Brain microvascular endothelial cell (primary cell): ENCODE measurements around the gene AQP12A.
"Not testable (repeated sequence)": the region's sequence is repeated elsewhere in the genome, so short reads cannot be mapped to it uniquely, and the experiment has no call there.

Source experiments
- DNase-seq: peaks from one replicate; pipeline ENCODE4 v3.0.0-alpha.2; 2020
- H3K27ac ChIP-seq: fragments of 250-450 bp; sonication (Bioruptor Pico); 2 replicates; pipeline ENCODE4 v1.5.1; 2020; ENCODE audit warnings: mild to moderate bottlenecking, moderate library complexity
- H3K27me3 ChIP-seq: fragments of 250-450 bp; sonication (Bioruptor Pico); replicated peaks from 2 replicates; pipeline ENCODE4 v1.5.1; 2020; ENCODE audit warnings: mild to moderate bottlenecking
- H3K36me3 ChIP-seq: fragments of 250-450 bp; sonication (Bioruptor Pico); replicated peaks from 2 replicates; pipeline ENCODE4 v1.5.1; 2020; ENCODE audit warnings: mild to moderate bottlenecking
- H3K4me3 ChIP-seq: 2 replicates; pipeline ENCODE4 v1.5.1; 2011; ENCODE audit warnings: low read depth, mild to moderate bottlenecking, control low read depth, low read length, moderate library complexity
- CTCF ChIP-seq: IDR thresholded peaks from 2 replicates; pipeline ENCODE4 v1.5.1; 2011; ENCODE audit warnings: low read depth, mild to moderate bottlenecking, moderate library complexity, low read length, control low read depth, inconsistent platforms; ENCODE audit errors: missing control alignments
- in situ Hi-C: cut with HindIII; loops from 2 replicates; pipeline ENCODE4 v1.10.0; 2017; ENCODE audit warnings: low sequenced_read_pairs, low pct_ligation_motif_present

Gene AQP12A

GRCh38 chr2:240699835-240700234 is 8.2 kb downstream of the AQP12A start:
- H3K4me3 ChIP-seq, H3K27me3 ChIP-seq, H3K36me3 ChIP-seq, DNase-seq, H3K27ac ChIP-seq, in situ Hi-C loops: not testable (repeated sequence)

- H3K4me3 ChIP-seq, H3K27me3 ChIP-seq, in situ Hi-C loops, H3K36me3 ChIP-seq, DNase-seq, H3K27ac ChIP-seq: not testable (repeated sequence)
These were observed 8.9 kb downstream of the AQP12A start for GRCh38 chr2:240700616-240701015.

- DNase-seq, result no peak
- in situ Hi-C loops, result no loop called here
These were observed 9.5 kb downstream of the AQP12A start for GRCh38 chr2:240701091-240701735.

GRCh38 chr2:240701736-240702639 is 10.3 kb downstream of the AQP12A start:
- H3K36me3 ChIP-seq, result no peaks in the 10 kb centered on the region
- H3K4me3 ChIP-seq, result no peak overlapping the region
- no peak for DNase-seq
- TF ChIP-seq CTCF, result no peak
- peaks cover 5% of the 10 kb centered on the region for H3K27me3 ChIP-seq
- H3K27ac ChIP-seq, result no peak overlapping the region
- in situ Hi-C loops, result no loop called here

More at GRCh38 chr2:240701091-240701735, 9.5 kb downstream of the AQP12A start:
- Histone ChIP-seq H3K4me3 (no peak overlapping the region), H3K27ac (no peak overlapping the region), H3K36me3 (no peaks in the 10 kb centered on the region), H3K27me3 (peaks cover 4% of the 10 kb centered on the region)
- no peak for TF ChIP-seq CTCF

GRCh38 chr2:240702640-240703011 is 11.0 kb downstream of the AQP12A start:
- no peak for DNase-seq
- in situ Hi-C loops, result no loop called here
- no peak overlapping the region for H3K27ac ChIP-seq
- H3K36me3 ChIP-seq, result no peaks in the 10 kb centered on the region
- H3K27me3 ChIP-seq, result peaks cover 10% of the 10 kb centered on the region
- H3K4me3 ChIP-seq, result no peak overlapping the region
- no peak for TF ChIP-seq CTCF

GRCh38 chr2:240703417-240704341 is 12.0 kb downstream of the AQP12A start:
- peaks cover 12% of the 10 kb centered on the region for H3K27me3 ChIP-seq
- no peaks in the 10 kb centered on the region for H3K36me3 ChIP-seq
- no peak for TF ChIP-seq CTCF
- no peak for DNase-seq
- in situ Hi-C loops, result no loop called here
- H3K27ac ChIP-seq, result no peak overlapping the region
- H3K4me3 ChIP-seq, result no peak overlapping the region
